Measurements from ENCODE around the gene TRUB2.
"Not testable (repeated sequence)": the region's sequence is repeated elsewhere in the genome, so short reads cannot be mapped to it uniquely, and the experiment has no call there.

The TRUB2 gene

GRCh38 chr9:128298535-128299482, 23.4 kb downstream of the TRUB2 start:
- DNase-seq (ENCODE audit: low read depth in 2 of 2): no peak

DNA sequence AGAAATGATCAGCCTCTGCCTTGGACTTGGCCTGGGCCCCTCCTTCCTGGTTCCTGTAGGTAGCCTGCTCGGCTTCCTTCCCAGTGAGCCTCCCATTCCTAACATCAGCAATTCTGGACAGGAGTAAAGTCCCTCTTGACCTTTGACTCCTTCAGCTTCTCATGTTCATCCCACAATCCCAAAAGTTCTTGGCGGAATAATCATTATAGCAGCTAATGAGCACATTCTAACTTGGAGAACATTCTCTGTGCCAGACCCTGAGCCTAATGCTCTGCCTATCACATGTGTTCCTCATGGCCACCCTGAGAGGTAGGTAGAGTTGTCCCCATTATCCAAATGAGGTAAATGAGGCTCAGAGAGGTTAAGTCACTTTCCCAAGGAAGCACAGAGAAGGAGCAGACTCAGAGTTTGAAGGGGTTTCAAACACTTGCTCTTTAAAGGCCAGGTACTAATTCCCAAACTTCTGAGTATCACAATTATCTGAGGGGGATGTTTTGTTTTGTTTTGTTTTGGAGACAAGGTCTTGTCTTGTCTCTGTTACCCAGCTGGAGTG, 24.9 kb downstream of the TRUB2 start:
- no peak for DNase-seq (ENCODE audit: low read depth in 2 of 2)

DNA sequence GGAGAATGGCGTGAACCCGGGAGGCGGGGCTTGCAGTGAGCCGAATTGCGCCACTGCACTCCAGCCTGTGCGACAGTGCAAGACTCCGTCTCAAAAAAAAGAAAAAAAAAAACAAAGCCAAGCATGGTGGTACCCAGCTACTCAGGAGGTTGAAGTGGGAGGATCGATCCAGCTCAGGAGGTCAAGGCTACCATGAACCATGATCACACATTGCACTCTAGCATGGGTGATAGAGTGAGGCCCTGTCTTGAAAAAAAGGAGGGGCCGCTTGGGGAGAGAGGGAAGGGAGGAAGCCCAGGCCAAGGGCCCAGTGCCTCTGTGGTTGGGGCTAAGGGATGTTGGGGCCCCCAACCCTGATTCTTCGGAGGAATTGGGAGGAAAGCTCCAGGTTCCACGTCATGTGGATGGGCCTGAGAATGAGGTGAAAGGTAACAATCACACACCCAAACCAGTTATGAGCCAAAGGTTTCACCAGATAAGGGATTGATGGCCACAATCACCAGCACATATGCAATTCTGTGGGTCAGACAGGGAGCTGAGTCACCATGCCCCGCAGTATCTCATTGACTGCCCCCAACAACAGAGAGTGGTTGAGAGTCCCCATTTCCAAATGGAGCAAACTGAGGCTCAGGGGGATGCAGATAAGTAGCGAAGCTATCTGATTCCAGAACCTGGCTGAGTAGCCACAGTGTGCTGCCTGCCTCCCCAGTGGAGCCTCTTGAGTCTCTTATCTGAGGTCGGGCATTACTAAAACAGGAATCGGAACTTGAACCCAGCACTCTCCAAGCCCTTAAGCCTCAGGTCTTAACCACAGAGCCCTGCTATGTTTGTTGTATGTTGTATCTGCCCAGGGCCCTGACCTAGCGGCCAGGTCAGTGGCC, 25.7 kb downstream of the TRUB2 start:
- DNase-seq (ENCODE audit: low read depth in 2 of 2): no peak

- no peak for DNase-seq (ENCODE audit: low read depth in 2 of 2)
Measured at GRCh38 chr9:128294142-128294541, 28.1 kb downstream of the TRUB2 start.

DNA sequence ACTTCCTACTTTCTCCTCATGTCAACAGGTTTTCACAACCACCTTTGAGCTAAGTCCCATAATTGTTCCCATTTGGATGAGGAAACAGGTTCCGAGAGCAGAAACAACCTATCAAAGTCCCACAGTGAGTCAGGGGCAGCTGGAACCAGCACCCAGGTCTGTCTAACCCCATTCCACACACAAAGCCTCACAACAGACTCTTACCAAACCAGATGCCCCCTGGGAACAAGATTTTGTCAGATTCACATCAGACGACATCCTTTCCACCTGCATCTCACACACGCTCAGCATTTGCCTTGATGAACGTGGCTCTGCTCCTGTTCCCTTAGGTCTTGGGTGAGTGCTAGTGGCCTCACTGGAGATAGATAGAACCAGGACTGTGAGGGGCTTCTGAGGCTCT, 29.2 kb downstream of the TRUB2 start:
- no peak for DNase-seq (ENCODE audit: low read depth in 2 of 2)

- no peak for DNase-seq (ENCODE audit: low read depth in 2 of 2)
Measured at GRCh38 chr9:128292009-128292408, 30.2 kb downstream of the TRUB2 start.

GRCh38 chr9:128288273-128289004, 33.8 kb downstream of the TRUB2 start:
- no peak for DNase-seq (ENCODE audit: low read depth in 2 of 2)

DNA sequence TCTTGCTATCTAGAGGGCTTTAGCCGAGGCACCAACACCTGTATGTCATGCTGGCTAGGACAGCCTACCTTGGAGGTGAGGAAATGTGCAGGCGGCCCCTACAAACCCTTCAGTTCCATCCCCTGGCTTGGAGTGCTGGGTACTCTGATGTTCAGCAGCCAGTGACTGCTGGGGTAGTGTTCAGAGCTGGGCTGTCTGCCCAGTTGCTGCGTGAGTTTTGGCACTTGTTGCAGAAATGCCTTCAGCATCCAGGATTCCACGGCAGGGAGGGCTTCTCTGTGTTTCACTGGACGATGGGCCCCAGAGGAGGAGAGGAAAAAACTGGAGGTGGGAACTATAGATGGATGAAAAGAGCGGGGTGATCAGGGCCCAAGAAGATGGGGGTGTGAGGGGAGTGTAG, 35.8 kb downstream of the TRUB2 start:
- no peak for DNase-seq (ENCODE audit: low read depth in 2 of 2)

GRCh38 chr9:128285033-128285784, 37.0 kb downstream of the TRUB2 start:
- DNase-seq (ENCODE audit: low read depth in 2 of 2): no peak

GRCh38 chr9:128282500-128282899, 39.7 kb downstream of the TRUB2 start:
- no peak for DNase-seq (ENCODE audit: low read depth in 2 of 2)

DNA sequence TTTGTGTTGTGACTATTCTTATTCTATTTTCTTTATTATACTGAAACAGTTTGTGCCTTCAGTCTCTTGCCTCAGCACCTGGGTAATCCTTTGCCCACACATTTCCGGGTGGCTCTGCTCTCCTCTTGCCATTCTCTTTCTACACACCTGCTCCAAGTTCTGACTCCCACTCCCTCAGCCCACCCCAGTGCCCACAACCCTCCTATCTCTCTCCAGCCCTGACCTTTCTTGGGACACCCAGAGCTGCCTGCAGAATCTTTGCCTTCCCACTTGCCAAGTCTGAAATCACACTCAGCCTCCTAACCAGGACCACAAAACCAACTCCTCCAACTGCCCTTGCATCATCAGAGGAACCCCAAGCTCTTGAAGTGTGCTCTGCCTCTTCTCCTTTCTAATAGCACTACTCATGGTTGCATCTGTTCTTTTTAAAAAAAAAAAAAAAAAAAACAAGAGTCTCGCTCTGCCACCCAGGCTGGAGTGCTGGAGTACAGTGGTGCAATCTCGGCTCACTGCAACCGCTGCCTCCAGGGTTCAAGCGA, 42.1 kb downstream of the TRUB2 start:
- no peak for DNase-seq (ENCODE audit: low read depth in 2 of 2)

DNA sequence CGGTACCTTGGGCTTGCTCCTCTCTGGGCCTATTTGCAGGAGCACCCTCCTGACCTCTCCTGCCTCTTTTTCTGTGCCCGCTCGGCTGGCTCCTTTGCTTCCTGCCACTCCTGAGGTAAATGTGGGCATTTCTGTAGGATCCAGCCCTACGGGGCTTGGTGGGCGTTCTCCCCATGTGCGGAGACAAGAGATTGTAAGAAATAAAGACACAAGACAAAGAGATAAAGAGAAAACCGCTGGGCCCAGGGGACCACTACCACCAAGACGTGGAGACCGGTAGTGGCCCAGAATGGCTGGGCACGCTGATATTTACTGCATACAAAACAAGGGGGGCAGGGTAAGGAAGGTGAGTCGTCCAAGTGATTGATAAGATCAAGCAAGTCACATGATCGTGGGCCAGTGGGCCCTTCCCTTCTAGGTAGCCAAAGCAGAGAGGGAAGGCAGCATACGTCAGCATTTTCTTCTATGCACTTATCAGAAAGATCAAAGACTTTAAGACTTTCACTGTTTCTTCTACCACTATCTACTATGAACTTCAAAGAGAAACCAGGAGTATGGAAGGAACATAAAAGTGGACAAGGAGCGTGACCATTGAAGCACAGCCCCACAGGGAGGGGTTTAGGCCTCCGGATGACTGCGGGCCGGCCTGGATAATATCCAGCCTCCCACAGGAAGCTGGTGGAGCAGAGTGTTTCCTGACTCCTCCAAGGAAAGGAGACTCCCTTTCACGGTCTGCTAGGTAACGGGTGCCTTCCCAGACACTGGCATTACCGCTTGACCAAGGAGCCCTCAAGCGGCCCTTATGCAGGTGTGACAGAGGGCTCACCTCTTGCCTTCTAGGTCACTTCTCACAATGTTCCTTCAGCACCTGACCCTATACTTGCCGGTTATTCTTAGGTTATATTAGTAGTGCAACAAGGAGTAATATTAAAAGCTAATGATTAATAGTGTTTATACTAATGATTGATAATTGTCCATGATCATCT, 42.9 kb downstream of the TRUB2 start:
- DNase-seq (ENCODE audit: low read depth in 2 of 2): not testable (repeated sequence)

DNA sequence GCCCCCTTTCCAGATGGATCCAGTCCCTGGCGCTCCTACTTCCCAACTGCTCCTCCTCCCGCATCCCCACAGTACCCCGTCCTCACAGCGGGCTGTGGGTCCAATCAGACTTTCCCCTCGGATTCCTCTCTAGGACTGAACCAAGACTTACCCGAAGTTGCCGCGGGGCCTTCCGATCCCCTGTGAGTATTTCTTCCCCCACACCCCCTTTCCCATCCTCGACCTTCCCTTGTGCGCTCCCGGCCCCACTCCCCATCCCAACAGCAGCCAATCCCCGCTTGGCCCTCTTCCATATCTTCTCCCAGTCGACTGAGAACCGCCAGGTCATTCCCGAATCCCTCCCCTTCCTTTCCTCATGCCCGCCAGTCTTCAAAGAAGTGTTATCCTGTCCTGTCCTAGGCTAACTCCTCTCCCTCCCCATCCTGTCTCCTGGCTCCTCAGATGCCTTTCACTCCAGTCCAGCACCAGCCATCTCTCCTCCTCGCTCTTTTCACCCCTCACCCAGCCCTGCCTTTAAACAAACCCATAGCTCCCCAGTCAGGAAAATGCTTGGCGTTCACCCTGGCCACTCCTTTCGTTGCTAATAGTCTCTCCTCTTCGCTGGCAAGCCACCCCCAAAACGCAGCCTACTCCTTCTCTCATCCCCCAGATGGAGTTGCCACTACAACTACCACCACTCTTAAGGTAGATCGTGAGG, 45.5 kb downstream of the TRUB2 start:
- DNase-seq (ENCODE audit: low read depth in 2 of 2): no peak

GRCh38 chr9:128276008-128276573, 46.2 kb downstream of the TRUB2 start, which contains the start of gene SWI5:
Gene SWI5, plus strand, starts transcription at chr9:128276276.
- peak; percentile 99 to 100 for DNase-seq (ENCODE audit: low read depth in 2 of 2)

DNA sequence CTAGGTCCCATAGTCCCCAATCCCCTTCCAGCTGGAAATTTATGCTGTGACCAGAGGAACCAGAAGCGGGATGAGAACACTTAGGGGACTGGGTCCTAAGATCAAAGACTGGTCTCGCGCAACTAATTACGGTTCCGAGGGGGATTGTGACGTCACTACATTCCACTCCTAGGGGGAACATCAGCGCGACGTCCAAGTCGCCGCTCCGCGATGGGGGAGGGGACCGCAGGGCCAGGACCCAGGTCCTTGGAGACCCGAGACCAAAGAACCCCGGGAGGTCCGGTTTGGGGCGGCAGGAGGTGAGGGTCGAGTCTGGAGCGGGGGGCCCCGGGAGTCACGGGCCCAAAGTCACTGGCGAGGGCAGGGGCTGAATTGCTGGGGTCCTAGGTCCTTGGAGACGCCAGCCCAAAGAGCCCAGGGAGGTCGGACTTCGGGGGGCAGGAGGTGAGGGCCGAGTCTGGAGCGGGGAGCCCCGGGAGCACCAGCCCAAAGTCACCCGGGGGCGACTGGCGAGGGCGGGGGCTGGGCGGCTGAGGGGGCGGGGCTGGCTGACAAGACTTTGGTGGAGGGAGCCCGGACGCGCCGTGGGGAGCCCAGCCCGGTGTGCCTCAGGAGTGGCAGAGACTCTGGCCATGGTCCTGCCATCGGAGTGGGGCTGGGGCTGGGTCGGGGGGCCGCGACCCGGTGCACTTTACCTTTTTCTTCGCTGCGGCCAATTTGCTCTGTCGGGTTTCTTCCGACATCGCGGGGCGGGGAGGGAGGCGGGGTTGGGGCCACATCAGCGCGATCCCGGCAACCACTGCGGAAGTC, 46.8 kb downstream of the TRUB2 start, which contains the start of gene GOLGA2:
TSS of gene GOLGA2 (minus strand) at position 810 of the 810 bp plus-strand sequence. CDS start at position 779, 31 bp downstream.
- DNase-seq (ENCODE audit: low read depth in 2 of 2): no peak

- DNase-seq (ENCODE audit: low read depth in 2 of 2): no peak
Measured at GRCh38 chr9:128274245-128274644, 48.0 kb downstream of the TRUB2 start.

- no peak for DNase-seq (ENCODE audit: low read depth in 2 of 2)
Measured at GRCh38 chr9:128271512-128271911, 50.7 kb downstream of the TRUB2 start.
